Frontal cortex (tissue), 4 donors: ENCODE data around the gene ZNF429. TPM values are rescaled to one million over a fixed set of nuclear protein-coding genes. Genes with fewer than 3 reads are reported as not detected.
A peak's percentile ranks its signal among the peaks of the same experiment; 100 is the strongest.
"Not testable (repeated sequence)": the region's sequence is repeated elsewhere in the genome, so short reads cannot be mapped to it uniquely, and the experiment has no call there.

ENCODE experiments used
- DNase-seq, 2 donors: peaks; one replicate each; pipeline ENCODE4 v3.0.0; 2012; ENCODE audit warnings: low spot score in 2 of 2
- FAIRE-seq: peaks from 2 replicates; lab custom pipeline; 2012; peaks lifted over from hg19 to GRCh38; lab: Jason Lieb, UNC
- total RNA-seq: library from RNA; depleted of rRNA; stranded (reverse); fragments of >200 nt; gene quantifications from one replicate; pipeline ENCODE4 v1.2.3, GENCODE V29; 2014
- donor health status: control.
- donor health status: control.
- donor health status: control.

ZNF429 gene
- total RNA-seq, 1 donor from 2014 or later: 28.5 TPM

- DNase-seq, FAIRE-seq: not testable (repeated sequence)
These were observed 5.7 kb downstream of the ZNF429 start for GRCh38 chr19:21511058-21511457.

GRCh38 chr19:21512609-21513008 lies 7.2 kb downstream of the ZNF429 start:
- not testable (repeated sequence) for FAIRE-seq

GRCh38 chr19:21513651-21514050 lies 8.2 kb downstream of the ZNF429 start:
- DNase-seq: no peak
- FAIRE-seq: no peak

More at GRCh38 chr19:21512609-21513008, 7.2 kb downstream of the ZNF429 start:
- not testable (repeated sequence) for DNase-seq

- DNase-seq: no peak
- no peak for FAIRE-seq
These were observed 14.1 kb downstream of the ZNF429 start for GRCh38 chr19:21519488-21519887.

- DNase-seq (no peak), FAIRE-seq (no peak)
These were observed 27.5 kb downstream of the ZNF429 start for GRCh38 chr19:21532904-21533303.

- not testable (repeated sequence) for FAIRE-seq, DNase-seq
These were observed 31.4 kb downstream of the ZNF429 start for GRCh38 chr19:21536741-21537290.

- no peak for FAIRE-seq
These were observed 54.0 kb downstream of the ZNF429 start for GRCh38 chr19:21559444-21559843.

GRCh38 chr19:21564406-21564805 lies 59.0 kb downstream of the ZNF429 start:
- FAIRE-seq: no peak
- no peak for DNase-seq

More at GRCh38 chr19:21559444-21559843, 54.0 kb downstream of the ZNF429 start:
- no peak for DNase-seq

GRCh38 chr19:21566073-21566472 lies 60.7 kb downstream of the ZNF429 start:
- DNase-seq: no peak
- FAIRE-seq: no peak

GRCh38 chr19:21567806-21568205 lies 62.4 kb downstream of the ZNF429 start:
- FAIRE-seq, DNase-seq: not testable (repeated sequence)

- DNase-seq (peak; percentile 51), FAIRE-seq (no peak)
These were observed 63.6 kb downstream of the ZNF429 start for GRCh38 chr19:21568816-21569493.

- FAIRE-seq (no peak), DNase-seq (no peak)
These were observed 64.1 kb downstream of the ZNF429 start for GRCh38 chr19:21569494-21569865.

GRCh38 chr19:21571316-21571715 lies 65.9 kb downstream of the ZNF429 start:
- no peak for DNase-seq
- no peak for FAIRE-seq

GRCh38 chr19:21574607-21575006 lies 69.2 kb downstream of the ZNF429 start:
- no peak for DNase-seq
- no peak for FAIRE-seq

GRCh38 chr19:21576481-21576880 lies 71.1 kb downstream of the ZNF429 start:
- no peak for DNase-seq
- FAIRE-seq: no peak

- no peak for FAIRE-seq
These were observed 74.7 kb downstream of the ZNF429 start for GRCh38 chr19:21580101-21580500.

GRCh38 chr19:21580818-21581217 lies 75.4 kb downstream of the ZNF429 start:
- FAIRE-seq (no peak), DNase-seq (no peak)

More at GRCh38 chr19:21580101-21580500, 74.7 kb downstream of the ZNF429 start:
- DNase-seq: no peak

GRCh38 chr19:21581646-21582240 lies 76.3 kb downstream of the ZNF429 start:
- DNase-seq (no peak), FAIRE-seq (no peak)

- no peak for FAIRE-seq
- no peak for DNase-seq
These were observed 79.1 kb downstream of the ZNF429 start for GRCh38 chr19:21584537-21584936.

- no peak for DNase-seq
- FAIRE-seq: no peak
These were observed 80.0 kb downstream of the ZNF429 start for GRCh38 chr19:21585281-21585890.
